ENCODE measurements around the gene WNT10A.

- TF ChIP-seq CTCF (IDR thresholded peaks at IDR 0.05), result no peak
- TF ChIP-seq SIN3A (IDR thresholded peaks at IDR 0.05; ENCODE audit: borderline replicate concordance, low read depth, low read length), result no peak
- no peak for TF ChIP-seq TEAD4 (IDR thresholded peaks at IDR 0.05; ENCODE audit: borderline replicate concordance, insufficient read depth)
- TF ChIP-seq GABPA (IDR thresholded peaks at IDR 0.05; ENCODE audit: low read depth), result no peak
- TF ChIP-seq SMC3 (IDR thresholded peaks at IDR 0.05; ENCODE audit: low read depth, low read length), result no peak
- no peak for TF ChIP-seq POLR2AphosphoS5 (IDR thresholded peaks at IDR 0.05; ENCODE audit: low read depth, low read length)
- no peak for TF ChIP-seq EZH2phosphoT487 (IDR thresholded peaks at IDR 0.05; ENCODE audit: borderline replicate concordance, low read depth)
- TF ChIP-seq RCOR1 (IDR thresholded peaks at IDR 0.05; ENCODE audit: low read length), result no peak
- no peak for TF ChIP-seq EP300 (IDR thresholded peaks at IDR 0.05; ENCODE audit: borderline replicate concordance in 1 of 2, low read depth in 1 of 2, low read length in 1 of 2)
- no peak for TF ChIP-seq REST (IDR thresholded peaks at IDR 0.05; ENCODE audit: low read depth, low read length)
- no peak for TF ChIP-seq YY1 (IDR thresholded peaks at IDR 0.05; ENCODE audit: low read depth)
- TF ChIP-seq IRF3 (IDR thresholded peaks at IDR 0.05; ENCODE audit: low read depth, low read length), result no peak
- no peak for TF ChIP-seq USF2 (IDR thresholded peaks at IDR 0.05; ENCODE audit: borderline replicate concordance, low read depth, low read length)
- no peak for TF ChIP-seq RFX5 (IDR thresholded peaks at IDR 0.05; ENCODE audit: low read length)
Measured at GRCh38 chr2:218877891-218878290, 2.8 kb upstream of the WNT10A start.

Data from SK-N-SH (cell line).